Ammon's horn (tissue), 1 donor: ENCODE measurements around the gene RAB44.
"Not testable (repeated sequence)": the region's sequence is repeated elsewhere in the genome, so short reads cannot be mapped to it uniquely, and the experiment has no call there.

Source experiments
- DNase-seq: peaks from one replicate; pipeline ENCODE4 v3.0.0-alpha.2; 2016; ENCODE audit warnings: low spot score

The RAB44 gene

DNA sequence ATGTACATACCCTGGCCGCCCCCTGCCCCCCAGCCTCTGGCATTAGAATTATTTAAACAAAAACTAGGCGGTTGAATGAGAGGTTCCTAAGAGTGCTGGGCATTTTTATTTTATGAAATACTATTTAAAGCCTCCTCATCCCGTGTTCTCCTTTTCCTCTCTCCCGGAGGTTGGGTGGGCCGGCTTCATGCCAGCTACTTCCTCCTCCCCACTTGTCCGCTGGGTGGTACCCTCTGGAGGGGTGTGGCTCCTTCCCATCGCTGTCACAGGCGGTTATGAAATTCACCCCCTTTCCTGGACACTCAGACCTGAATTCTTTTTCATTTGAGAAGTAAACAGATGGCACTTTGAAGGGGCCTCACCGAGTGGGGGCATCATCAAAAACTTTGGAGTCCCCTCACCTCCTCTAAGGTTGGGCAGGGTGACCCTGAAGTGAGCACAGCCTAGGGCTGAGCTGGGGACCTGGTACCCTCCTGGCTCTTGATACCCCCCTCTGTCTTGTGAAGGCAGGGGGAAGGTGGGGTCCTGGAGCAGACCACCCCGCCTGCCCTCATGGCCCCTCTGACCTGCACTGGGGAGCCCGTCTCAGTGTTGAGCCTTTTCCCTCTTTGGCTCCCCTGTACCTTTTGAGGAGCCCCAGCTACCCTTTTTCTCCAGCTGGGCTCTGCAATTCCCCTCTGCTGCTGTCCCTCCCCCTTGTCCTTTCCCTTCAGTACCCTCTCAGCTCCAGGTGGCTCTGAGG lies 11.5 kb upstream of the RAB44 start:
- DNase-seq: no peak

DNA sequence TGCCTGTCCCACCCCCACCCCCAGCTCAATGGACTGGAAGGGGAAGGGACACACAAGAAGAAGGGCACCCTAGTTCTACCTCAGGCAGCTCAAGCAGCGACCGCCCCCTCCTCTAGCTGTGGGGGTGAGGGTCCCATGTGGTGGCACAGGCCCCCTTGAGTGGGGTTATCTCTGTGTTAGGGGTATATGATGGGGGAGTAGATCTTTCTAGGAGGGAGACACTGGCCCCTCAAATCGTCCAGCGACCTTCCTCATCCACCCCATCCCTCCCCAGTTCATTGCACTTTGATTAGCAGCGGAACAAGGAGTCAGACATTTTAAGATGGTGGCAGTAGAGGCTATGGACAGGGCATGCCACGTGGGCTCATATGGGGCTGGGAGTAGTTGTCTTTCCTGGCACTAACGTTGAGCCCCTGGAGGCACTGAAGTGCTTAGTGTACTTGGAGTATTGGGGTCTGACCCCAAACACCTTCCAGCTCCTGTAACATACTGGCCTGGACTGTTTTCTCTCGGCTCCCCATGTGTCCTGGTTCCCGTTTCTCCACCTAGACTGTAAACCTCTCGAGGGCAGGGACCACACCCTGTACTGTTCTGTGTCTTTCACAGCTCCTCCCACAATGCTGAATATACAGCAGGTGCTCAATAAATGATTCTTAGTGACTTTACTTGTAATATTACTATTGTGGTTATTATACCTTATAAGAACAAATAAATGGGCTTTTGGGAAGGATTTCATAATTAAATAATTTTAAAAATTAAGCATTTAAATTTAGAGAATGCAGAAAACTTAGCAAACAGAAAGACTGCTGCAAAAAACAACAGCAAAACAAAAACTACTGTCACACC lies 10.7 kb upstream of the RAB44 start:
- DNase-seq: no peak

DNA sequence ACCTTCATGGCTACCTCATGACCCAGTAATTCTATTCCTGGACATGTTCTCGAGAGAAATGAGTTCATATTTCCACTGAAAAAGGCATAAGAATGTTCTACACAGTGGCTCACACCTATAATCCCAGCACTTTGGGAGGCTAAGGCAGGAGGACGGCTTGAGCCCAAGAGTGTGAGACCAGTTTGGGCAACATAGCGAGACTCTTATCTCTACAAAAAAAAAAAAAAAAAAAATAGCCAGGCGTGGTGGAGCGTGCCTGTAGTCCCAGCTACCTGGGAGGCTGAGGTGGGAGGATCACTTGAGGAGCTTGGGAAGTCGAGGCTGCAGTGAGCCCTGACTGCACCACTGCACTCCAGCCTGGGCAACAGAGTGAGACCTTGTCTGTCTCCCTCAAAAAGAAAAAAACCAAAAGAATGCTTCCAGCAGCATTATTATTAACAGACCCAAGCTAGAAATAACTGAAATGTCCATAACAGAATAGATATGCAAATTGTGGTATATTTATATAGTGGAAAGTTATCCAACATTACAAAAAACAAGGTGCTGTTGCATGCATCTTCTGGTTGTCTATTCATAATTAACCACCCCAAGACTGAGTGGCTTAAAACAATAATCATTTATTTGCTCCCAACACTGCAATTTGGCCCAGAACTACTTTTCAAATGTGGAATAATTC lies 9.4 kb upstream of the RAB44 start:
- DNase-seq: no peak

DNA sequence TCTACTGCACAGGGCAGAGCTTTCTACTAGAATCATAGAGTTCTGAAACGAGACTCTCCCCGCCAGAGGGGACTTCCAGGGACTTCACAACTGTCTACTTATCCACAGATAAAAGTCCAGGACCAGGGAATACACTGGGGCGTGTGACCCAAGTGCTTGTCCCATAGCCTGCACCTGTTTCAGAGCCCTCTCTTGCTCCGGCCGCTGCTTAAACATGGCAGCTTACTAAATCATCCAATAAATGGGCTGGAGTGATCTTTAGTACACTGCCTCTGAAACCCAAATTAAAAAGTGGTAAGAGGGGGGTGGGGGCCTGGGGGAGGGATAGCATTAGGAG lies 8.9 kb upstream of the RAB44 start:
- no peak for DNase-seq

DNA sequence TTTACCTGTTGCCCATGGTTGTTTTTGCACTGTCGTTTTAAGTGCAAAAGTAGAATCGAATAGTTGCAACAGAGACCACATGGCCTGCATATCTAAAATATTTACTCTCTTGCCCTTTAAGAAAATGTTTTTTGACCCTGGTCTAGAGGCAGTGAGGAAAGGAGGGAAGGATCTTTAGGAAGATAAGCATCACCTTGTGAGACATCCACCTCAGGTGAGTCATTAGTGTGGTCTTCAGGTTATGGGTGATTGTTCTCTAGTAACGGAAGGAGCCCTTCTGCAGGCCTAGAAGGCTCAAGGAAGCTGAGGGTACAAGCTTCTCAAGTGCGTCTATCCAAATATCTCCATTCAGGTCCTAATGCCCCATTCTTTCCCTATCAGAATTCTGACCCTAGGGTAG lies 6.6 kb upstream of the RAB44 start:
- no peak for DNase-seq

DNA sequence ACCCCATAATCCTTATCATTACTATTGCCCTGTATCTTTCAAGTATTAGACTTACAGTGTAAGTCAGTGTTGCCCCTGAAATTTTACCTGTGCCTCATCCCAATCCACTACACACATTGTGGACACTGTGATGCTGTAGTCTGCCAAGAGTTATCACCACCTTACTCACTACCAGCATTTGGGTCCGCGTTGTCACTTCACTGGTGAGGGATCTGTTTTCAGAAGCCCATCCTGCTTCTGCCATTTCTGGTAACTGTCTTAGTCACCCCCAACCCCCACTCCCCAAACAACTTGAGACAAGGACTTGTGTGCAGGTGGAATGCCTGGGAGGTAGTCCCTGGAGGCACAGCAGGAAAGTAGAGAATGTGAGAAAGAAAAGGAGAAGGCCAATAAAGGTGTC lies 6.0 kb upstream of the RAB44 start:
- DNase-seq: no peak

DNA sequence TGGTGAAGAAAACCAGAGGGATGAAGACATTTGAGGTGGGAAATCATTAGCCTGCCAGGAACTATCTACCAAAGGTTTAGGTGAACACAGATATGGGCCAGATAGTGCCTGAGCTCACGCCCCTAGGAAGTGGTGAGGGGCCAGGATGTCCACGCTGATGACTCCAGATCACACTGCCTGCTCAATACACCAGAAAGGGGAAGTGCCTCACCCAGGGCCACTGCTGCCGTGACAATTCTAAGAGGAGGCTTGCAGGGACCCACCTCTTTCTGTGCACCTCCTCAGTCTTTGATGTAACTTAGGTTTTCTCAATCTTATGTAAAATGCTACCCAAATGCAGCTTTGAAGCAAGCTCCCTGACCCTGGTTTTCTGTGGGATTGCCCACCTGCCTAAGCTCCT lies 5.4 kb upstream of the RAB44 start:
- no peak for DNase-seq

DNA sequence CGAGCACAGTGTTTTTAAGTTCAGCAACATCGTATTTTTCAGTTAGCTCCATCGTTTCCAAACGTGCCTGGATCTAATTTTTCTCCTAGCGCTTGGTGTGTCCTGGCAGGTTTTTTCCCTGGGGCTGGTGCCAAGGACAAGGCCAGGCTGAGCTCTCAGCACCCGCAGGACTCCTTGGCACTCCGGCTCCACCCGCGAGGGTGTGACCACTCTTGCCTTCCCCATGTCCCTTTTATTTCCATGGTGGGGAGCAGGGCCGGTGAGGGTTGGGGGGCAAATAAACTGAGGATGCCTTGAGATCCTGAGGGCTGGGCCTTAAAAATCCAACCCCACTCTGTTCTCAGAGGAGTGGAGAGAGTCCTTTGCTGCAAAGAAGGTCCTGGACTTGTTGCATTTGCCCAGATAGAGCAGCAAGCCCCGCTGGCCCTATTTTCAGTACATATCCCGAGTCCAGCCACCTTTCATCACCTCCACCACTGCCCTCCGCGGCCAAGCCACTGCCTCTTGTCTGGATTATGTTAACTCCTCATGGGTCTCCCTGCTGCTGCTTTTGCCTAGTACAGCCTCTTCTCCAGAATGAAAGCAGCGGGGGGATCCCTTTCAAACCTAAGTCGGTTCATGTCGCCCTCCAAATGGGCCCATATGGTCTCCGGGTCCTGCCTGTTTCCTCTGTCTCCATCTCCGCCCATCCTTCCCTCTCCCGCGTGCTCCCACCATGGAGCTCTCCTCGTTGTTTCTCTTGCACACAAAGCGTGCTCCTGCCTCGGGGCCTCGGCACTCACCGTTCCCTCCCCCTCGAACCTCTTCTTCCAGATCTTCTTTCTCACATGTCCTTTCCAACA lies 4.5 kb upstream of the RAB44 start:
- DNase-seq: no peak

DNA sequence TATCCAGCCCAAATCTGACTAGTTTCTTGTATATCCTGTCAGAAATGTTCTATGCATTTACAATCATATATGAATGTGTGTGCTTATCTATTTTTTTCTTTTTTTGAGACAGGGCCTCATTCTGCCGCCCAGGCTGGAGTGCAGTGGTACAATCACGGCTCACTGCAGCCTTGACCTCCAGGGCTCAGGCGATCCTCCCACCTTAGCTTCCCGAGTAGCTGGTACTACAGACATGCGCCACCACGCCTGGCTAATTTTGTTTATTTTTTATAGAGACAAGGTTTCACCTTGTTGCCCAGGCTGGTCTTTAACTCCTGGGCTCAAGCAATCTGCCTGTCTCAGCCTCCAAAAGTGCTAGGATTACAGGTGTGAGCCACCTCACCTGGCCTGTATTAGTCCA lies 3.0 kb upstream of the RAB44 start:
- DNase-seq: no peak

DNA sequence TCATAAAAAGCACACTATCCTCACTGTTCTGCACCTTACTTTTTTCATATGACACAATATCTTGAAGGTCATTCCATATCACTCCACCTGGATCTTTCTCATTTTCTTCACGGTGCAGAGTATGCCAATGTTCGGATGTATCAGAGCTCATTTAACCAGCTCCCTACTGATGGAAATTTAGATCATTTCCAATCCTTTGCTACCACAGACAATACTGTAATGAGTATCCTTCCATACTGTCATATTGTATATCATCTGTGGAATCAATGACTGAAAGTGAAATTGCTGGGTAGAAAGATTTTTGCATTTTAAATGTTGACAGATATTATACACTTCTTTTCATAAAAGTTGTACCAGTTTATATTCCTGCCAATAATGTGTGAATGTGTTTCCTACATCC lies 2.2 kb upstream of the RAB44 start:
- no peak for DNase-seq

DNA sequence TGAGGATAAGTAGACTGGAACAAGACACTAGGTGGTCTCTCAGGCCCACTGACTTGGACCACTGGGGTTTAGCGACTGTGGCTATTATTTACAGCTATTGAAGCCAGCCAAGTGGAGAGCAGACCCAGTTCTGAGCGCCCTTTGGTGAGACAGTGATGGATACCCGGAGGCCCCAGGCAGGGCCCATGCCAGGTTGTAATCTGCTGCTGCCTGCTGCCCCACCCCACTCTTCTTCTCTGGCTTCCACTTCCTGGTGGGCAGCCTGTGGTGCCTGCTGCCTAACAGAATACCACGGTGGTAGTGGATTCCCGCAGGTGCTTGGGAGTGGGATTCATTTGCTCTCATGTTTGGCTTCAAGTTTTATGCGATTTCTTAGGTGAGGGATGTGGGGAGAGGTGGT lies 570 bp downstream of the RAB44 start:
- no peak for DNase-seq

DNA sequence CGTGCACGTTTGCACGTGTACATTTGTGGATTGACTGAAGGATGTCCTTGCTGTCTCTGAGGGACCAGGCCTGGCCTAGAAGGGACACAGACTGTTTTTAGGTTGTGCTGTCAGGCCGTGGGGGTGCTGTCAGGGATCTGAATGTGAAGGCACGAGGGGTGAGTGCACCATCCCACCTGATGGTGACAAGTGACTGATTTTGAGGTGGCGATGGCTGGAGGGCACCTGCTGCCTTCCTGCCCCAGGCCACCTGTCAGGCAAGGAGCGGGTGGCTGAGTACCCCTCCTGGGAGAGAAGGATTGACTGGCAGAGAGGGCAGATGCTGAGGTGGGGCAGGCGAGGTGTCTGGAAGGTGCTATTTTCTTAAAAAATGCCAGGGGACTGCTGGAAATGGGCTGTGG lies 1.2 kb downstream of the RAB44 start:
- no peak for DNase-seq

DNA sequence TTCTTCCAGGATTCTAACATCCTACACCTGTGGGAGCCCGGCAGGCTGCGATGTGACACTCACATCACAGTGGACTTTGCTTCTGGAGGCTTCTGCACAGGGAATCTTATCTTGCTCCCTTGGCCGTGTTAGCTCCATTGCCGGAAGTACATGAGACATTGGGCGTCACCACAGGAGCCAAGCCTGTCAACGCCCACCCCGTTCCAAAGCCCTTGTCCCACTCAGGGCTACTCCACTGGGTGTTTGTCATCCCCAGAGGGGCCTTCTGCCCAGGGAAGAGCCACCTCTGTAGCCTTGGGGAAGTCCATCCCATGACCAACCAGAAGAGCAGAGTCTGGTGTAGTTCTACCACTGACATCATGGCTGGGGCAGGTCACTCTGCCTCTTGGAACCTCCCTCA lies 1.7 kb downstream of the RAB44 start:
- no peak for DNase-seq

DNA sequence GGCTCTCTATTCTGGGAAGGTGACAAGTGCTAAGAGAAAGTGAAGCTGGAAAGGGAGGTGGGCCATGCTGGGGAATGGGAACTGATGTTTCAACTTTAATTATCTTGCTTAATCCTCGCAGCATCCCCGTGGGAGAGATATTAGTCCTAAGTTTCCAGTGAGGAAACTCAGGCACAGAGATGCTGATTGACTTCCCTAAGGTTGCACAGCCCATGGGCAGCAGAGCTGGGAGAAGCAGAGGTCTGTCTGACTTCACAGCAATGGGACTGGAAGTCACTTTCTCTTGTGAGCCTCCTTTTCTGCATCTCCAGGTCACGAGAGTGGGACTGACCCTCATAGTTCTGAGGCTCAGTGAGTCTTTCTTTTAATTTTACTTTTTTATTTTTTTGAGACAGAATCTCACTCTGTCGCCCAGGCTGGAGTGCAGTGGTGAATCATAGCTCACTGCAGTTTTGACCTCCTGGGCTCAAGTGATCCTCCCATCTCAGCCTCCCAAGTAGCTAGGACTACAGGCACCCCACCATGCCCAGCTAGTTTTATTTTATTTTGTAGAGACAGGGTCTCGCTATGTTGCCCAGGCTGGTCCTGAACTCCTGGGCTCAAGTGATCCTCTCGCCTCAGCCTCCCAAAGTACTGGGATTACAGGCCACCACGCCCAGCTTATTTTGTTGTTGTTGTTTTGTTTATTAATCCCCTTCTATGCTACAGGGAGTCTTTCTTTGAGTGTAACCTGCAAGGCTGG lies 2.6 kb downstream of the RAB44 start:
- DNase-seq: no peak

DNA sequence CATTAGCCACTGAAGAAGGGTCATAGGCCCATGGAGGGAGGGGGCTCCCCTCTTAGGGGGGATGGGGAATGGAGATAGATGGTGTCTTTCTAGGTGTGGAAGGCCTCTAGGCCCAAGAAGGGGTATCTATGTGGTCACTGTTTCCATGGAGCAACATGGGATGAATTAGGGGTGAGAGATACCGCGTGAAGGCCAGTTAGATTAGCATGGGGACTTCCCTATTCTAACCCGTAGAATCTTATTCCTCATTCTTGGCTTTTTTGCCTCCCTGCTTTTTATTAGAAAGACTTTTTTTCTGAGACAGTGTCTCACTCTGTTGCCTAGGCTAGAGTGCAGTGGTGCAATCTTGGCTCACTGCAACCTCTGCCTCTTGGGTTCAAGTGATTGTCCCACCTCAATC lies 3.2 kb downstream of the RAB44 start:
- DNase-seq: no peak

DNA sequence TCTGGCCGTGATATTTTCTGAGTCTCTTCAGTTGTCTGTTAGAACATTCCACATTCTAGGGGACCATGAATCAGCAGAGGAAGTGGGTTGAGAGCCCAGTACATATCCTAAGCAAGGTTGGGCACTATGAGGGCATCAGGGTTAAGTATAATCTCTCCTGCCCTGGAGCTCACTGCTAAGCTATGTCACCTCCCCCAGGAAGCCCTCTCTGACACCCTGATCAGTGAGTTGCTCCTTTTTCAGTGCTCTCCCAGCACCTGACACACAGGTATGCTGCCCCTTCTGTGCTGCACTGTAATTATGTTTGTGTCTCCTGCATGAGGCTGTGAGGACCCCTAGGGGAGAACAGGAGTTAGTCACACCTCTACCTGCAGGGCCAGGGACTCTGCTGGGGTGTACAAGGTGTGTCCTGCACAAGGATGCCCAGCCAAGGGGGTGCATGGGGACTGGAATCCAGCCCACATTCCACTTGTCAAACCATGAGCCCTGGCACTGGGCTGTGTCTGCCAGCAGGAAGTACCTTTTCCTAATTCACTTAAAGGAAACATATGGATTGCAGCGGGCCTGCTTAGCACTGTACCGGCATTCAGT lies 3.9 kb downstream of the RAB44 start:
- no peak for DNase-seq

DNA sequence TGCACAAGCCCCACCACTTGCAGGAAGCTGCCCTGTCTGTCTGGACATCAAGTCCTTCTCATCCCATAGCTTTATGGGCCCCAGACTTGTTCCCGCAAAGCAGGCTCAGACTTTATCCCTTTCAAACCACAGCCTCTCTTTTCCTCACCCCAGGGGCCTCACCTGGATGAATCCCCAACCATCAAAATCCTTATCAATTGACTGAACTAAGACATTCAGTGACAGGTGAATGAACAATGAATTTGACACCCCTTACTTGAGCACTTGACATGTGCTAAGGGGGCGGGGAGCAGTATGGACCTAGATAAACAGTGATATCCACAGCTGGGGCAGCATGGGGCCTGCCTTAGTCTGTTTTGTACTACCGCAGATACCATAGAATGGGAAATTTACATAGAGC lies 5.0 kb downstream of the RAB44 start:
- no peak for DNase-seq

DNA sequence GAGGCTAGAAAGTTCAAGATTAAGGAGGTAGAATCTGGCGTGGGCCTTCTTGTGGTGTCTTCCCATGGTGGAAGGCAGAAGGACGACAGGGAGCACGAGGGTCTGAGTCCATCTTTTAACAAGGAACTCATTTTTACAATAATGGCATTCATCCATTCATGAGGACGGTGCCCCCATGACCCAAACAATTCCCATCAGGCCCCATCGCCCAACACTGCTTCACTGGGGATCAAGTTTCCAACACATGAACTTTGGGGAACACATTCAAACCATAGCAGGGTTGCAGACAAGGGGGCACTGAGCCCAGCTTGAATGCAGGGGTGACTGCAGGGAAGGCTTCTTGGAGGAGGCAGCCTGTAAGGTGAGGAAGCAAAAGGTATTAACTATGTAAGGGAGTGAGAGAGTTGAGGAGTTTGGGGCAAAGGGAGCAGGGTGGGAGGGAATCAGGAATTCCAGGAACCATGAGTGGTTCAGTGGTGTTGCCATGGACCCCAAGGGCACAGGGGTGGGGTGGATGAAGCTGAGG lies 5.5 kb downstream of the RAB44 start:
- no peak for DNase-seq

DNA sequence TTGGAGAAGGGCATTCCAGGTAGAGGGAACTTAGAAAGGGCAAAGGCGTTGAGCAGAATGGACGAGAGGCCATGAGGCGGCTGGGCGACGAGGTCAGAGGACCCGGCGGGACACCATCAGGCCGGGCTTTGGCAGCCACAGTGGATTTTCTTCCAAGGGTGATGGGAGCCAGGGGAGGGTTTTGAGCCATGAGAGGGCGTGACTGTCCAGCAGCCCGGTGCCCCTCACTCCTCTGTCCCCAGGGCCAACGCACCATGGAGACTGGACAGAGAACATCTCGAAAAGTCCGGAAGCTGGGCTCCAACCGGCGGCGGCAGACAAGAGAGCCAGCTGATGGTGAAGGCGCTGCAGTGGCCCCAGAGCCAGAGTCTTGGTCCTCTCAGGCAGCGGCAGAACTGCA lies 6.4 kb downstream of the RAB44 start:
- DNase-seq: no peak

DNA sequence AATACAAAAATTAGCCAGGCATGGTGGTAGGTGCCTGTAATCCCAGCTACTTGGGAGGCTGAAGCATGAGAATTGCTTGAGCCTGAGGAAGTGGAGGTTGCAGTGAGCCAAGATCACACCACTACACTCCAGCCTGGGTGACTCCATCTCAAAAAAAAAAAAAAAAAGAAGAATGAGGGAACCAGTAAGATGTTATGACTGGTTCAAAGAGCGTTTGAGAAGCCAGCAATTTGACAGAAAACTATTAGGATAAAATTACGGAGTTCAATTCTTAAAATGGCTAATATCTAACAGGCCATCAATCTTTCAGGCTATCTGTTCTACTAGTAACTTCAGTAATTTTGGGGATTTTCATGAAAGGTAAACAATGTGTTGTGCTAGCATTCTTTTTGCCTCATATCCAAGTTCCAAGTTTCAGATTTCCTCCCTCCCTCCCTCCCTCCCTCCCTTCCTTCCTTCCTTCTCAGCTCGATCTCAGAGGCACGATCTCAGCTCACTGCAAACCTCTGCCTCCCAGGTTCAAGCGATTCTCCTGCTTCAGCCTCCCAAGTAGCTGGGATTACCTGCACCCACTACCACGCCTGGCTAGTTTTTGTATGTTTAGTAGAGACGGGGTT lies 7.4 kb downstream of the RAB44 start:
- not testable (repeated sequence) for DNase-seq

DNA sequence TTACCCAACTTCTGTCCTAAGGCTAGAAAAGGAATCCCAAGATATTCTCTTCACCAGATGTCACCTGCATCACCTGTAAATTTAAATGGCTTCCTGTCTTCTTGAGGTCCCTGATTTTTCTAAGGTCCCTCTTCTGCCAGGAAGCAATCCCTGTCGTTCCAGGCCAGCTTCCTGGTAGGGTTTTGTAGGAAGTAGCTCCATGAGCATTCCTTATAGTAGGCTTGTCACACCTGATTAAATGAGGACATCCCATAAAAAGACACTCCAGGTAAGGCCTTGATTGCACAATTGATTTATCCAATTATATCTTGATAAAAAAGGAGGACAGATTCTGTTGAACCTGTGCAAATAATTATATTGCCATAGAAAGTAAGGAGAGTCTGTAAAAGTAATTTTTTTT lies 8.7 kb downstream of the RAB44 start:
- DNase-seq: no peak
